HG03469 (cell line): Measurements from ENCODE around the gene CTSE.

ENCODE experiments used
- ATAC-seq: cut with Tn5 transposase; IDR thresholded peaks from one replicate; pipeline ENCODE4 v1.9.1; 2021; ENCODE audit warnings: mild to moderate bottlenecking, moderate library complexity, moderate number of reproducible peaks; ENCODE audit not compliant: unreplicated experiment

The CTSE gene

DNA sequence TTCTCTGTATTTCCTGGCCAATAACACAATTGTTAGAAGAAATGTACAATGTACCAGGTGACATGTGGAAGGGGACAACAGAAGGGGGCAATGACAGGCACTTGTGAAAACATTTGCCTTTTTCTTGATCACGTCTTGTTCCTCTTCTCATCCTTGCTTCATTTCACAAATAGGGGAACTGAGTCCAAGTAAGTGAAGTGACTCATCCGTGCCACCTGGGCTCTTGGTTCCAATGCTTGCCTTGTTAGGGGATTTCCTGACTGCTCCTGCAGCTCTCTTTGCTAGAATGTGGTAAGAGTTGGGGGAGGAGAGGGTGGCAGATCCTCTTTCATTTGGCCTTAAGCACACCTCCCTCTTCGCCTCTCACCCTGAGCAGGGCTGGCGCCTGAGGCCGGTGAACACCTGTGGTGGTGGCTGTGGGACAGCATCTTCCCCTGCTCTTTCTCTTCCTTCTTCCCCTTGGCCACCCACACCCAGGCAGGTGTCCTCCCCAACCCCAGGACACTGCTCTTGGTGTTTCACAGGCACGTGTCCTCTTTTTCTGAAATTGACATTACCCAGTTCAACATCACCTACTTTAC lies 27.1 kb upstream of the CTSE start:
- ATAC-seq = peak; percentile 55

DNA sequence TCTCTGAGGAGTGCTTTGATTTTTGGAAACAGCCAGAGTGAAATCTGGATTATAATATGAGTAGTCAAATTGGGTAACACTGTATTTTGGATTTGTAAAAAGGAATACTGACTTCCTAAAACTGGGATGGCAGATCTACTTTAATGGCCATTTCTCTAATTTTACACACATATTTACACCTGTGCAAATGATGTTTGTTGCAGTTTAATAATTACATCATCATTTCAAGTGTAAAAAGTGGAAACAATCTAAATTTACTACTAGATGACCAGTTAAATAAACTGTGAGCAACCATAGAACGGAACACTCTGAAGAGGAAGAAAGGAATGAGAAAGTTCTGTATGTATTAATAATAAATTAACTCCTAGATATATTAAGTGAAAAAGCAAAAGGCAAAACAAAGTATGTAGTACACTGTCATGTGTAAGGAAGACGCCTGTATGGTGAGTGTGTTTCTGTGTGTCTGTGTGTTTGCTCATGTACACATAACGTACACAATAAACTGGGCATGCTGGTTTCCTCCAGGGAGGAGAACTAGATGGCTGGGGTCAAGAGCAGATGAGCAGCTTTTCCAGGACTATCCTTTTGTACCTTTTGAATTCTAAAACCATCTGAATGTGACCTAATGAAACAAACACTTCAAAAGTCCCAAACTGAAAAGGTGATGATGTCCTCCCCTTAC lies 26.4 kb upstream of the CTSE start:
- no peak for ATAC-seq

DNA sequence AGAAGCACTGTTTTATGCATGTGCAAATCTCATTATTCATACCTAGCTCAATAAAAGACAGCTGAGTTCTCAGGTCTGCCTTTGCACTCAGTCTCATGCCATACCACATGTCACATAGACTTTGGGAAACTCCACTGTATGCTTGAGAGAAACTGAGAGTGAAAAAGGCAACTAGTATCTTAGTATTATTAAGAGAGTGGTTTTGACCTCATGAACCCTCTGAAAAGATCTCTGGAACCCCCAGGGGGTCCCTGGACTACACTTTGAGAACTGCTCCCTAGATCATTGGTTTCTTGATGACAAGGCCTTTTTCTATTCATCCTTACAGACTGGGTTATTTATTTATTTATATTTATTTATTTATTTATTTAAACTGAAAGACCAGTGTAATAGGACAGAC lies 25.6 kb upstream of the CTSE start:
- ATAC-seq = peak; percentile 43

DNA sequence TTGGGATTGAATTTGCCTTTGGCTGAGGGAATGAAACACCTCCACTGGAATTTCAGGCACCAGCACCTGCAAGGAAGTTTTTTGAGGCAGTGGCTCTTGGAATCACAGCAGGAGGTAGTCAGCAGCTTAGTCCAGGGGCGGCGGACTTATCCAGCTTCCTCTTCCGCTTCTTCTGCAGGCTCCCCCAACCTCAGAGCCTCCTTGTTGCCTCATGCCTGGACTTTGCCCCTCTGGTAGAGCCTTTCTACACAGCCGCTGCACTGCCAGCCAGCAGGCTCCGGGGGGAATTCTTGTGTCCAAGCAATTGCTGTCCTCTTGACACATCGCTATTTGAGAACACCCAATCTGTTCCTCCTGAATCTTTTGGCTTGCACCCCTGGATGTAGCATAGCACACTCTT lies 24.9 kb upstream of the CTSE start:
- ATAC-seq = no peak

DNA sequence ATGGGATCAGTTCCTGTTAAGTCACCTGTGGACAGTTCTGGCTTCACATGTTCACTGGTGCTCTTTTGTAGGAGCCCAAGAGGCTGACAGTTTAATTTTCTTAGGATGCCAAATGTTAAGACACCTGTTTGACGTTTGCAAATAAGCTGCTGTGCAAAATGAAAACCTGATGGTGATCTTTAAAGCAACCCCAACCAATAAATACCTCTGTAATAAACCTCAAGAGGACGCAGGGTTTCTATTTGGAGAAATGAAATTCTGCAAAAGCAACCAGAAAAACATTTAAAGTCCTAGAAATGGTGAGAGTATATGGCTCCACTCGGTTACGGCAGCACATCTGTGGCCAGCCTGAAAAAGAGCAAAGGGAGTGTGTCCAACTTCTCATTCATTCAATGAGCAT lies 23.6 kb upstream of the CTSE start:
- no peak for ATAC-seq

DNA sequence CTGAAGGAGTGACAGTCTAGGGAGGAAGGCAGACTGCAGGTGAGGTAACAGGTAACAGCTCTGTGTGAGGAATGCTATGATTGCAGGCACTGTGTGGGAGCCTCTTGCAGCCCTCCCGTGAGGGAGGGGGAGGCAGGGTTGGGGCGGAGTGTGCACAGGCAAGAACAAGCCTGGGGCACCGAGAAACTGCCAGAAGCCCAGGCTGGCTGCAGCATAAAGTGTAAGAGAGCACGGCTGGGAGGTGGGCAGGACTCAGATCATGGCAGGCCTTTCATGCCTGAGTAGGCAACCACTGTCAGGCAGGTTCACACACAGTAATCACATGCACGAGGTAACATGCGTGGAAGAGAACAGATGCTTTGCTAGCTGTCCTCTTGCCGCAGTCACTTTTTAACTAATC lies 17.9 kb upstream of the CTSE start:
- ATAC-seq = no peak

DNA sequence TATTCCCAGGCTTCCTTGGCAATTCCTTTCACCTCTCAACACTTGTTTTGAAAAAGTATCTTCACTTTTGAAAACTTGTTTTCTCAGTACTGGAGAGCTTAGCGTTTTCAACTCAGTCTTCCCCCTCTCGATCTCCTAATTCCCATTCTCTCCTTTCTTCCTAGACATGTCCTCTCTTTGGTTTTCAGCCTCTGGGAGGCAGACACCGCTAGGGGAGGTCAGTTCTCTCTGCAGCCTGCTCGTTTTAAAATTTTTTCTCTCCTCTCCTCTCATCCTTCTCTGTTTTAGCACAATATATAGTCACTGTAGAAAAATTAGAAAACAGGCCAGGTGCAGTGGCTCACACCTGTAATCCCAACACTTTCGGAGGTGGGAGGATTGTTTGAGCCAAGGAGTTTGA lies 16.6 kb upstream of the CTSE start:
- ATAC-seq = no peak

DNA sequence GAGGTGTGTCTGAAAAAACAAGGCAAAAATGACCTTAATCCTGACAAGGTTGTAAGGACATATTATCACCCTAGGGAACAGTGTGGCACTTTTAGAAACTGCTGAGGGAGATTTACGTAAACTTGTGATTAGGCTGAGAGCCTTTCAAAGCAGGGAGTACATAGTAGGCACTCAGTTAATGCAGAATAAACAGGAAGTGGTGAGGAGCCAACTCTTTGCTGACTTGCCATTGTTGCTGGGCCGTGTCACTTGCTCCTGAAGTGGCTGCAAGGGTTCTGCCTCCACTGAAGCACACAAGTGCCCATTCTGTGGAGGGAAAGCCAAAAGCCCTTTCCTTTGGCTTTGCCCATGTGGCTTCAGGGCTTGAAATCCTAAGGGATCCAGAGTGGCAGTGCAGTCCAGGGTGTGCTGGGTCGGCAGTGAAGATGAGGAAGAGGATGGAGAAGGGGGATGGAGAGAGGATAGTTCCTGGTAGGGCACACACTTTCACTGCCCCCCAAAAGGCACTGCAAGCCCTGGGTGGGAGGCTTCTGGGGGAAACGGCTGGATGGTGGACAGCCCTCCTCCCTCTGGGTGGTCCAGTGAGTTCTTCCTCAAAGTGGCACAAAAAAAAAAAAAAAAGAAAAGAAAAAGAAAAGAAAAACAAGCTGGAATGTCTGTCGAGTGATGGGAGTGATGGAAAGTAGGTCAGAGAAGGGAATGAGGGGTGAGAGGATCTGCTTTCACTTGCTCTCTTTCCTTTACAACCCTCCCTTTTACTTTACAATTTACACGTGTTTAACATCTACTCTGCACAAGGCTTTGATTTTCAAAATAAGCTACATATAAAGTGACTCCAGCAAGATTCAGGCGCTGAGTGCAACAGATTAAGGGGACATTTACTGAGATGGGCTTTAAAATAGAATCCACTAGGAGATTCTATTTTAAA lies 15.6 kb upstream of the CTSE start:
- ATAC-seq = no peak

DNA sequence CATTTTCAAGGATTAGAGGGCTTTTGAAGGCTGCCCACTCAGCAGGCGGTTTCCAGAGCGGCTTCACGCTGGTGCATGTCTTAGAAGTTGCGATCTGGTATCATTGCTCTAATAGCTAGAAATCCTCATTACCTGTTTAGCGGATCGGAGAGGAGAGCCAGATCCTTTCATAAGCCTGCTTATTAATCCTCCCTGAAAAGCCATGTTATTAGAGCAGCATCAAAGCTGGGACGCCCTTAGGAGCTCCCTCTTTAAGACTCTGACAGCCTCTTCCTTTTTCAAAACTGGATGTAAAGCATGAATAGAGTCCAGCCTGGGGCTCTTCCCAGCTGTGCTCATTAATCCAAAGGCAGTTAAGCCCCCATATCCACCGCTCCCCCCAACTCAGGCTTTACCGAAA lies 13.9 kb upstream of the CTSE start:
- ATAC-seq = no peak

DNA sequence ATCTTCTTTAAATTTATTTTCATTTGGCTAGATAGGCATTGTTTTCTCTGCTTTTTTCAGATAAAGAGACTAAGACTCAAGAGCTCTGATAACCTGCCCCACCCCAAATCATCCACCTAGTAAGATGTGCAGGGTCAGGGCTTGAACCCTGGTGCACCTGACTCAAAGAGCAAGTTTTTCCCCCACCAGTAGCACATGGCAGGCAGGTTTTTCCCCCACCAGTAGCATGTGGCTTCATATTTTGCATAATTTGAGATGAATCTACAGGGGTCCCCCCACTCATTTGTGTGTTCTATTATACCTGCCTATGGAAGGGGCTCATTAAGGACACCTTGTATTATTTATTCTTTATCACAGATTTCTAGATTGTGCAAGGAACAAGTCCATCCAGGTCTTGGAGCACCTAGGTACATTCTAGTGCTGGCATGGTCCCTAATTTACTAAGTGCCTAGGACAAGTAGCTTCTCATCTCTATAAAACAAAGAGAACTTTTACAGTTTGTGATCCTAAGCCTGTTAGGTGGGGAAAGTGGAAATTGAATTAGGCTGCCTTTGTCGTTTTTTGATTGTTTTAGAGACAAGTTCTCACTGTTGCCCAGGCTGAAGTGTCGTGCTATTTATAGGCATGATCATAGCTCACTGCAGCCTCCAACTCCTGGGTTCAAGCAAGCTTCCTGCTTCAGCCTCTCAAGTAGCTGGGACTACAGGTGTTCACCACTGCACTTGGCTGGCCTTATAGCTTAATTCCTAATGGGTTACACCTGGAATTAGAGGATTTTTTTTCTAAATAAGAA lies 13.2 kb upstream of the CTSE start:
- ATAC-seq = no peak

DNA sequence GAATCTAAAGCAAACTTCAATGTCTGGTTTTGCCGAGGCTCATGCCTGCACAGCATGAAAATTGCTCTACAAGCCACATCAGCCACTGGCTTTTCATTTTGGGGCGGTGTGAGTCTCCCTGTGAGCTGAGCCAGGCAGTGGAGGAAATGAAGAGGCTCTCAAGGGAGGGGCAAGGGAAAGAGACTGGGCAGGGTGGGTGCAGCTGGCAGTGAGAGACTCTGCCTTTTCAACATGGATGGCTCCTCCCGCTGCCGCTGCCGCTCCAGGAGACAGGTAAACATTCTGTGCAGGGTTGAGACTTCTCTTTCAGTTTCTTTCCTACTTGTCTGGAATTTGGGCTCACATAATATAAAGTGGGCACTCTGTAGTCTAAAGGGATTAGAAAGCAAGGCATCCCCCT lies 11.3 kb upstream of the CTSE start:
- ATAC-seq = no peak

DNA sequence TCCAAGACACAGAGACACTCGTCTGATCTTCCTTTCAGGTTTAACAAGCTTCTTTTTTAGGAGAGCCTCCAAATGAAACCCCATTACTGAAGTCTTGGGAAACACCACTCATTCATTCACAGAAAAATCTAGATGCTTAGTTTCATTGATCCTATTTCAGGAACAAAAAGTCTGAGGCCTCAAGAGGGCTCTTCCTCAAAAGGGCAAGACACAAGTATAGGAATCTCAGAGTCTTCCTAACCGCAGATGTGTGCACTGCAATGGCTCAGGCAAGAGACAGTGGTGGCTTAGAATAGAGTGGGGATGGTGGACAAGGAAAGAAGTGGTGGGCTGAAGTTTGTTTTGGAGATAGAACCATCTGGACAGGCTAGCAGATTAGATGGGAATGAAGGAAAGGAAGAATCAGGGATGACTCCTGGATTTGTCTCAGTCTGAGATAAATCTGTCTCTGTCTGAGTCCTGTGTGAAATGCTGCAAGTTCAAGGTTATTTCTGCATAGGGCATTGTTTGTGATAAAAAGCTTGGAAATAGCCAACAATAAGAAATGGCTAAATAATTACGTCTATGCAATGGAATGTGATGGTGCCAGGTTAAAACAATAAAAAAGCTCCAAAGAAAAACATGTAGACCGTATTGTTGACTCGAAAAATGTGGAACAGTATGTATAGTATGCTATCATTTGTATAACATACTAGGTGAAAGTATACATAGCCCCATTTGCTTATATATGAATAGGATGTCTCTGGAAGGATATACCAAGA lies 8.9 kb upstream of the CTSE start:
- no peak for ATAC-seq

DNA sequence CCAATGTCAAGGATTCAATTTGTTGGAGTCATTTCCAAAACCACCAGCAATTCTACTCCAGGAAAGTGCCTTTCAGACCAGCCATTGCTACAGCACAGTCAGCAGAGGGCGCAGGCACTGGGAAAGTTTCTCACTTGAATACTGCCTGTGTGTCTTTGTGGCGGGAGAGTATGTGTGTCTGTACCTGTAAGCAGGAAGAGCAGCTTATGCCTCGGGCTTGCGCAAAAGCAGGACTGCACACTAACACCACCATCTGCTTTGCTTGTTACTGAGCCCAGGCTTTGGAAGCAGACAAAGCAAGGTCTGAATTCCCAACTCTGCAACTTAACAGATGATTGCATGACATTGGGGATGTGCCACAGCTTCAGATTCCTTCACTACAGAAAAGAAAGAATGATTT lies 7.0 kb upstream of the CTSE start:
- ATAC-seq = peak; percentile 62

DNA sequence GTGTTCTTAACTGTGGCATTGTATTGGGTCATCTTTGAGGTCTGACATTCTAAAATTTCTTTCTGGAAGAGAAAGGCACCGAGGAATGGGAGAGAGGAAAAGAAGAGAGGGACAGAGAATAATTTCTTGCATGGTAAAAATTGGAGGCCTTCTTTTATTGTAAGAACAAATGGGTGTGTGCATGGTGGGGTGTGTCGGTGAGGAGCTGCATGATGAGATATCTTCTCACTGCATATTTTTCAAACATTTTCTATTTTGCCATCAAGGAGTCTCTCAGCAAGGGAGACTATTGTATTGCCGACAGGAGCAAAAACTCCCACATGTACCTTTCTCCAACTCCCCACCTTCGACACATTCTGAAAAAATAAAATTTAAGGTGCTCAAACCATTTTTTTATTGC lies 6.5 kb upstream of the CTSE start:
- no peak for ATAC-seq

DNA sequence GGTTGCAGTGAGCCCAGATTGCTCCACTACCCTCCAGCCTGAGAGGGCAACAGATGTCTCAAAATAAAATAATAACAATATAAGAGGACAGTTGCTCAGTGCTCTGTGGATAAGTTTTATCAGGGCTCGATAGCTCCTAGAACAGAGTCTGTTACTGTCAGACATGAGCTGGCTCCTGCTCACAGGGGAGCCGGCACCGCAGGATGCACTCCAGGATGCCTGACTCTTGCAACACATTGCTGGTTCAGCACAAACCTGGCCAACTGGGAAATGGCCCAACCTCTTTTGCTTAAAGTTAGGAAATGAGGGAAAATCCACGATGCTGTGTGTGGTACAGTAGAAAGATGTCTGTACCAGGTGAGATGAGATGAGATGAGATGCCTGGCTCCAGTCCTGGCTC lies 5.8 kb upstream of the CTSE start:
- no peak for ATAC-seq

DNA sequence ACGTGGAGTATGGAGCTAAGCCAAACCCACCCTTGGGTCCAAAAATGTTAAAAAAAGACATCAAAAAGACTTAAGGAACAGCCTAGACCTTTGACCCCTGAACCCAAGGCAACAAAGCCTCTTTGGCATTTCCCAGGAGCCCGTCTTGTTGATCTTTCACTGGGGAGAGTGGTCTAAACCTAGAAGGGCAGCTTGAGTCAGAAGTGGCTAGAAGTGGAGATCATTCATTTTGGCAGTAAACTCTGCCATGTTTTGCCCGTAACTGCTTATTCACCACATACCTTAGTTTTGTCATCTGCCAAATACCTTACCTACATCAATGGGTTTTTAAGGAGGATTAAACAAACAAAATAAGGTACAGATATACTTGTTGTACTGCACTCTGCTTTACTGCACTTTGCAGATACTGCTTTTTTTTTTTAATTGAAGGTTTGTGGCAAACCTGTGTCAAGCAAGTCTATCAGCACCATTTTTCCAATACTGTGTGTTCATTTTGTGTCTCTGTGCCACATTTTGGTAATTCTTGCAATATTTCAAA lies 1.7 kb upstream of the CTSE start:
- ATAC-seq = no peak

DNA sequence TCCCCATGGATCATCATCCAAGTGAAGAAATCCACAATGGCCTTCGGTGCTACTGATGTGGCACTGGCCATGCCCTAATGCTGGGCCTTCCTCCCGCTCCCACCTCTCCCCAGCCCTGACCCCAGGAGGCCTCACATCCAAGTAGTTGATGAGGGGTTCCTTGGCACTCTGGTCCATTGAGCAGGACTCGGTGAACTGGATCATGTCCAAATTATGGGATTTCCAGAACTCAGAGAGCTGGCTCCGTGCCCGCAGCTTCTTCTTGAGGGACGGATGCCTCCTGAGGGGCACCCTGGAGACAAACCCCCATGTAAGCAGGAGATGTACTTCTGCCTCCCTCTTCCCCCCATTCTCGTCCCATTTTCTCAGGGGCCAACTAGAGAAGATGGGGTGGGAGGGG lies 929 bp downstream of the CTSE start:
- ATAC-seq = no peak

DNA sequence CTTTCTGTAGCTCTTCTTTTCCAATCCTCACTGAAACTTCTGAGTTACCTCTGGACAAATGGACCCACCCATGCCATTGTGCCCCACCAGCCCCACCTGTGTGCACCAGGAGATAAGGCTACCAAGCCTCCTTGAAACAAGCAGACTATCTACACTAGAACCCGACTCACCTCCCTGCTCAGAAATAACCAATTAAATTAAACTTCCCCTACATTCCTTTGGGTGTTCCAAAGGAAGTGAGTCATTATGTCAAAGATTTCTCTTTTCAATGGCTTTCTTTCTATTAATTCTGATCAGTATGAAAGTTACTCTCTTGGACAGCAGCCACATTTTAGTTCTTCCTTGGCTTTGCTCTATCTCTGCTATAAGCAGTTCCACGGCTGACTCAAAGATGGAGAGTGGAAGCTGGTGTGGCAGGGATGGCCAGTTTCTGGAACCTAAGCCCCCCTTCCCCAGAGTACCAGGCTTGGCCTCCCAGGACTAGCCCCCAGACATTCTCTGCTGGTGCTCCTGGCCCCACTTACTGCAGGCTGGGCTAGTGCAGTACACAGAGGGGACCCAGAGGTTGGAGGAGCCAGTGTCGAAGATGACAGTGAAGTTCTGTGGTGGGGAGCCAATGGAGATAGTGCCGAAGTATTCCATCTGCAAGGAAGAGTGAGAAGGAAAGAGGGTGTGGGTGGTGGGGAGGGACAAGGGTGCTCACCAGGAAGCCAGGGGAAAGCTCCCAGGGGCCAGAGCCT lies 1.9 kb downstream of the CTSE start:
- ATAC-seq = no peak

DNA sequence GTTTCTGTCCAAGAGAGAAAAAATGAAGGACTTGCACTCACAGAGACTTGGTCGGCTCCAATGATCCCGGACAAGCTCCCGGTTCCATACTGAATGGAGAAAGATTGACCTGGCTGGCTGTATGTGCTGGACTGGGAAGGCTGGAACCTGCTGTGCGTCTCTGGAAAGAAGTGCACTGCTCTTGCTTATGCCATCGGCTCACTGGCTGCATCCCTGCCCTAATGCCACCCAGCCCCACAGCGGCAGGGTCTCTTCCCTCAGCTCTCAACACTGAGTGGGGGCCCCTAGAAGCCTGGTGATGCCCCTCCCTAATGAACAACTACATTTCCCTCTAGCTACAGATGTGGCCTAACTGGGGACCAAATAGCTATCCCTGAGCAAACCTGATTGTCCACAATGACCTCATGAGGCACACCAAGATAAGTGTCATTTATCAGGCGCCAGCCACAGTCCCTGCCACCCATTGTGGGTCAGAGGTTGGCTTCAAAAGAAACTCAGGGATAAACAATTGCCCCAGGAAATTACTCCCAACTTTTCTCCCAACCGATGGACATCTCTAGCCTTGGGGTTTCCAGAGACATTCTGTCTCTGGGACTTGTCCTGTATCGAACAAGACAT lies 2.6 kb downstream of the CTSE start:
- no peak for ATAC-seq
